HG03045 (cell line): ENCODE results near the gene NT5C3A.
"Not testable (repeated sequence)": the region's sequence is repeated elsewhere in the genome, so short reads cannot be mapped to it uniquely, and the experiment has no call there.

ENCODE experiments used
- ATAC-seq: cut with Tn5 transposase; IDR thresholded peaks from one replicate; pipeline ENCODE4 v1.9.1; 2021; ENCODE audit warnings: mild to moderate bottlenecking, moderate library complexity; ENCODE audit not compliant: unreplicated experiment

The NT5C3A gene

DNA sequence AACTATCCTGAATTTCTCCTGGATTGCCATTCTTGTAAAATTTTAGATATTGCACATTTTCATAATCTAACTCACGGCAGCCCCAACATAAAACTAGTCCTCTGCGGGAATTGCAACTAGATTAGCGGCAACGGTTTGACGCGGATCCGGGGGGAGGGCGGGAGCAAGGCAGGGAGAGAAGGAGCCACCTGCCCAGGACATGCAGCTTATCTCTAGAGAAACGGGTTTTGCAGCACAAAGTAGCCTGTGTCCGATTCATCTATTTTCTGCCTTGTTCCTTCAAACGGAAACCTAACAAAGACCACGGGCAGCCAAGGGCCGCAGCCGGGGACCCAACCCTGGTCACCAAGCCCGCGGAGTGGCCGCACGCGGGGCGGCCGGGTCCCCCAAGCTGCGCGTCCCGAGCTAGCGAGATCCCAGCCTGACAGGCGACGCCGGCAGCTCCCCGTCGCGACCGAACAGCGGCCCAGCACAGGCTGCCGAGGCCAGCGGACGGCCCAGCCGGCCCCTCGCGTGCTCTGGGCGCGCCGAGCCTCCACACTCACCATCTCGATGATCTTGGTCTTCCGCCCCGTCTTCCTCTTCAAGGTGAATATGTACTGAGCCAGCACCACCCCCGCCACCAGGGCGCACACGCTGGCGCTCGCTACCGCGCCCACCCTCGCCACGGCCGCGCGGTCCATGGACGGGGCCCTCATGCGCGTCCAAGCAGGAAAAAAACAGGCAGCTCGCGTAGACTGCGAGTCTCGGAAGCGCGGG lies at the start of gene NT5C3A:
Gene NT5C3A (minus strand): TSS at position 754 of the 759 bp plus-strand sequence. CDS start 71 bp downstream, at position 683.
- peak; percentile 16 for ATAC-seq

GRCh38 chr7:33111614-33112013 lies 49.0 kb upstream of the NT5C3A start:
- no peak for ATAC-seq

DNA sequence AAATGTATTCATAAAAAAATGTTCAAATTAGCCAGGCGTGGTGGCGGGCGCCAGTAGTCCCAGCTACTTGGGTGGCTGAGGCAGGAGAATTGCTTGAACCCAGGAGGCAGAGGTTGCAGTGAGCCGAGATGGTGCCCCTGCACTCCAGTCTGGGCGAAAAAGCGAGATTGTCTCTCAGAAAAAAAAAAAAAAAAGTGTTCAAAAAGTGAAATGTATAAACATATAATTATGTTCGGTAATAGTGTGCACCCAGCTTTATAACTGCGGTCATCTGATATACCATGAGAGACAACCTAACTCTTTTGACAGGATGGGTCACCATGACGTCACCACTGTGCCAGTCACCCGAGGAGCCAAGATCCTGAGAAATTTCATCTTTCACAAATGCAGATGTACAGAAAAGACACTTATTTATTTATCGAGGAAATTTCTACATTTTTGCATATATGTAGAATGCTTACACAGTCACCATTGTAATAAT lies 47.2 kb upstream of the NT5C3A start:
- ATAC-seq: no peak

DNA sequence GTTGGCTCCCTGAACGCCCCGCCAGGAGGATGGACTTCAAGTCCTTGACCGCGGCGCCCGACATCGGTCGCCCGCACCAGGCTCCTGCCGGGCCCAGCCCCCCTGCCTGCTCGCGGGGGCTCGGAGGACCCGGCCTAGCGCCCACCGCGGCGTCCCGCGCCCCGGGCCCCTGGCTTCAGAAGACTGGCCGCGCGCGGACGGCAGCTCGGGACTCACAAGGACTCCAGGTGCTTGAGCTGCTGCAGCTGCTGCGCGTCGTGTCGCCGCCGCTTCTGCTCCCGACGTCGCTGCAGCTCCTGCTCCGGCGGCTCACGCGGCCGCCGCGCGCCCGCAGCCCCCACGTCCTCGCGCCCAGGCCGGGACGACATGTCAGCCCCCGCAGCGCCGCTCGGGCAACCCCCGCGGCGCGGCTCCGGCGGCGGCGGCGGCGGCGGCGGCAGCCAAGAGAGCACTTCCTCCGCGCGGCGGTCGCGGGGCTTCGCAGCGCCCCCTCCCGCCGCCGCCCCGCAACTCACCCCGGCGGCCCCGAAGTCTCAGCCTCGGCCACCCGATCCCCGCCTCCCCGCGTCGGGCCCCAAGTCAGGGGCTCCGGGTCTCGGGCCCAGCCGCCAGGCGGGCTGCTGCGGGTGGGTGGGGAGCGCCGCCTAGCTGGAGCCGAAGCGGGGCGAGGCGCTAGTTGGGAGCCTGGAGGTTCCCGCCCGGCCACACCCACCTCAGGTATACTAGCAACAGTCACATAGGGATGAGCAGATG lies 46.6 kb upstream of the NT5C3A start, which contains the start of gene RP9:
Gene RP9 (minus strand): TSS at position 400 of the 753 bp plus-strand sequence. CDS start 32 bp downstream, at position 368.
- peak; percentile 91 for ATAC-seq

DNA sequence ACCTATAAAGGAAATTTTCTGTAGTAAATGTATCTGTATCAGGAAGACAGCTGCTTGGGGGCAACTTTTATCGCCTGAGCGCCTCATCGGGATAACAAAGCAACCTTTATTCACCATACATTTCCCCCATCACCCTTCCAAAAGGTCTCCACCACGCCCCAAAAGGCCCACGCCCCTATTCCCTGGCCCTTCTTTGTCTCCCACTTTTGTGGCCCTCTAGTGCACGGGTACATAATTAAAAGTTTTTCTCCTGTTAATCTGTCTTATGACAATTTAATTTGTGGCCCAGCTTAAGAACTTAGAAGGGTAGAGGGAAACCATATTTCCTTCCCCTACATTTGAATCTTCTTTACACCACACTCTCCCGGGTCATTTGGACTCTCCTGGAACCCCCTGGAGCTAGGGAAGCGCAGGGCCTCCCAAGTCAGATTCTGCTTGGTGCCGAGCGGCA lies 46.0 kb upstream of the NT5C3A start:
- peak; percentile 1 for ATAC-seq

- peak; percentile 30 for ATAC-seq
Measured at GRCh38 chr7:33107136-33108066, 44.8 kb upstream of the NT5C3A start.

GRCh38 chr7:33101906-33102305 lies 39.3 kb upstream of the NT5C3A start:
- ATAC-seq: no peak

DNA sequence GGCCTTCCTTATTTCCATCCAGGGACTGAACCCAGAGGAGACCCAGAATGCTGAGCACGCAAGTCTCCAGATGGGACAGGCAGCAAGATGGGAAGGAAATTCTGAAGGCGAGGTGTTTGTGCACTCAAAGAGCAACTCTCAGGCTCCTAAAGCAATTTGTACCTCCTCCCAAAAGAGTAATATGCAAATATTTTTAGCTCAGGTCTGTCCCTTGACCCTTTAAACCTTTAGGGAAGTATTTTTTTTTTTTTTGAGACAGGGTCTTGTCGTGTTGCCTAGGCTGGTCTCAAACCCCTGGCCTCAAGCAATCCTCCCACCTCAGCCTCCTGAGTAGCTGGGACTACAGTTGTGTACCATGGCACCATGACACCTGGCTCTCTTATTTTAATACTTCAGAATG lies 38.2 kb upstream of the NT5C3A start:
- no peak for ATAC-seq

DNA sequence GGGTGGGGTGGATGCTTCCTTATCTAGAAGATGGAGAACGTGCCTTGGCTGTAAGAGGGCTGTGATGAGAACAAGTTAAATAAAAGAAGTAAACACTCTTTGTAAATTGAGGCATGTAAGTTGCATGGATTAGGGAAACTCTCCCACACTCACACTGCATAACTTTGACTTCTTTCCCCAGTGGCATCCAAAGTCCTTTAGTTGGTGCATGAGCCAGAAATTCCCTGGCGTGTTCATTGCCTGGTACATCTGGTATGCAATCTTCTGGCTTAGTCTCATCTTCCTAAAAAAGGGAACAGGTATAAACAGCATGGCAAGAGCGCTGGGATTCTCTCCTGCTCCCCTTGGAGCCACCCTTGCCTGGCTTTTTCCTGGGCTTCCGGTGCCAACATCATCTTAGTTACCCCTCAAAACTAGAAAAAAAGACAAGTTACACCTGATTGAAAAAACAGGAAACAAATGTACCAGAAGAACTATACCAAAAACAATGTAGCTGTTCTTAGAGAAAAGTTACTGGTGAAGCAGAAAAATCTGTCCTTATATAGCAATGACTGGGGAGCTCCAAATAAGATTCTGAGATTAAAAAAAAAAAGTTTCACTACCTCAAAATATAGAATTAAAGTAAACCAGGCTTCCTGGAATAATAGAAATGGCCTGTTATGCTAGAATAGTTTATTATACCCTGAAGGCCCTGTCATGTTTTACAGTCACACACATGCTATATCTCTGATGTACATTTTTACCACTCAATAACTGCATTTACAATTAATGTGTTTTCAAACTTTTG lies 36.8 kb upstream of the NT5C3A start:
- ATAC-seq: no peak

DNA sequence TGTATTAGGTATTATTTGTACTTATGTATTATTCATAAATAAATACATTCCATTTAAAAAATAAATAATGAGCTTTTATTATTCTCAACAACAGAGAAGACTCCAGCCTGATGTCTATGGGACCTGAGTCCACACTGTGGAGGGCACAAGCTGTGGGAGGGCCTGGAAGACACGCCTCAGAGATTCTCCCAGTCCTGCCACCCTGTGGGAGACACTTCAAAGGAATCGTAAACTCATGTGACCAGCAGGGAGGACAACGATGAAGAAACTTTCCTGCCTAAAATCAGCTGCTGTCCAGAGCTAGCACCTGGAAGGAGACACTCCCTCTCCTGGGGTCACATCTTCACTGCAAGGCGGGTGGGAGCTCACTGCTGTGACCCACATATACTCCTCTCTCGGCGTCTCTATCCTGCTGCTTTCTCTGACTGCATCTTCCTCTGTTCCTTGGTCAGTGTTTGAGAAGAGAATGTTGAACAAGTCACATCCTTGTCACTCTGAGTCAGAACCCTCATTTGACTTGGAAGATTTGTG lies 32.2 kb upstream of the NT5C3A start:
- ATAC-seq: not testable (repeated sequence)

DNA sequence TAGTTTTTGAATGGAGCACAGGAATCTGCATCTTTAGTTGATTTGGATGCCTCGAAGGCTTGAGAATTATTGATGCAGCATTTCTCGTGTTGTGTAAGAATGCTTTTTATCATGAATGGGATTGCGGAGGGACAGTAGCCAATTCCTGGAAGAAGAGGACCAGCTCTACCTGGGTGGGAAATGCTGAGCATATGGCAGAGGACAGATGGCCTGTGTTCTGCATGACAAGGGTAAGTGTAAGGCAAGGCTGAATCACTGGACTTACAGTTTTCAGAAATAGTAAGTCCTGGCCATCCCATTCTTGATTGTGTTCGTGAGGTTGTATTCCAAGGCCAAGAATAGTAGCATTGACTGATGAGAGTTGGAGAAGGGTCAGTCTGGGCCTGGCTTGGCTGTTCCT lies 30.7 kb upstream of the NT5C3A start:
- ATAC-seq: no peak

GRCh38 chr7:33091641-33092191 lies 29.1 kb upstream of the NT5C3A start:
- no peak for ATAC-seq

DNA sequence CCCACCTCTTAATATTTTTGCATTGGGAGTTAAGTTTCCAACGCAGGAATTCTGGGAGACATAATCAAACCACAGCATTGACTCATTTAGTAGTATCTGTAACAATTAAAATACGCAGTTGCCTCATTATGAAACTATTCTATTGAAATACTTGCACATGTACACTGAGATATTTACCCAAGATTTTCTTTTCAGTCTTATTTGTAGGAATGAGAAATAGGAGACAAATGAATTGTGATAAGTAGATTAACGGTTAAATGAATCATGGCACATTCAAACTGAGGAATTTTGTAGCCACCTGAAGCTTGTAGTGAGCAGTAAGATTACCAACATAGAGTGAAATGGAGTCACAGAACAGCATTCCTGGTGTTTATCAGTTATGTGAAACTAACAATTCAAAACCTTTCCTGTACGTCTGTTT lies 28.5 kb upstream of the NT5C3A start:
- no peak for ATAC-seq

GRCh38 chr7:33089142-33089541 lies 26.6 kb upstream of the NT5C3A start:
- no peak for ATAC-seq

DNA sequence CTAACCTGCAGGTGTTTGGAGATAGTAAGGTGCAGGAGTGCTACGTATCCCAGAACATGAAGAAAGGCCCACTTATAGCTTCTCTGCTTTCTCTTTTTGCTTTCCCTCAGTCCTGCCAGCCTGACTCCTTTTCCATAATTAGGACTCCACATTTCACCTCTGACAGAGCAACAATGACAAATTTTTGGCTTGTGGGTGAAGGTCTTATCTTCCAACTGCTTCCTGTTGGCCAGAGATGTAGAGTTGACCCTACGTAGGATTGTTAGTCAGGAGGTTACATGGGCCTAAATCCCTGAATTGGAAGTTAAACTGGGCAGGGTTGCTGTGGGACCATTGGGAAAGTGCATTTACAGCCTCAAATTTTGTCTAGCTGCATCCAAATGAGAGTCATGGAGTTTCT lies 25.3 kb upstream of the NT5C3A start:
- ATAC-seq: no peak

GRCh38 chr7:33087356-33087755 lies 24.8 kb upstream of the NT5C3A start:
- ATAC-seq: no peak

- no peak for ATAC-seq
Measured at GRCh38 chr7:33079763-33080690, 17.5 kb upstream of the NT5C3A start.

DNA sequence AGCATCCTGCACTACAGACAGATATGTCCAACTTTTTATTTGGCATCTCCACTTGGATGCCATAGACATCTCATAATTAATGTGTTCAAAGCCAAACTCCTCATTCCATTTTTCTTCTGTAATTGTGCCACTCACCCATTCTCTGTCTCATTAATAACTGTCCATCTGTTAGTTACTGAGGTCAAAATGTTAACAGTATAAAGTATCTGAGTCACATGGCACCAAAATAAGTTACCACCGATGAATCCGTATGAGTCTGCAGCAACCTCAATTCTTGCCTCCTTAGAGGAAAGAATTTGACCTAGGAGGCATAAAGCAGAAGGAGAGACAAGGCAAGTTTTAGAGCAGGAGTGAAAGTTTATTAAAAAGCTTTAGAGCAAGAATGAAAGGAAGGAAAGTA lies 16.5 kb upstream of the NT5C3A start:
- ATAC-seq: no peak
